GM21390 (cell line): Measurements from ENCODE around the gene SLIT3.
"Not testable (repeated sequence)": the region's sequence is repeated elsewhere in the genome, so short reads cannot be mapped to it uniquely, and the experiment has no call there.

Experiments used
- ATAC-seq: cut with Tn5 transposase; IDR thresholded peaks from one replicate; pipeline ENCODE4 v1.9.1; 2021; ENCODE audit not compliant: unreplicated experiment

Gene SLIT3

GRCh38 chr5:168666356-168666755 is 634.6 kb downstream of the SLIT3 start:
- ATAC-seq, result no peak

- ATAC-seq, result no peak
These were observed 637.5 kb downstream of the SLIT3 start for GRCh38 chr5:168663276-168664004.

- ATAC-seq, result no peak
These were observed 639.1 kb downstream of the SLIT3 start for GRCh38 chr5:168661593-168662485.

GRCh38 chr5:168660691-168661090 is 640.2 kb downstream of the SLIT3 start:
- ATAC-seq, result no peak

- ATAC-seq, result no peak
These were observed 641.6 kb downstream of the SLIT3 start for GRCh38 chr5:168659286-168659847.

- no peak for ATAC-seq
These were observed 642.5 kb downstream of the SLIT3 start for GRCh38 chr5:168658394-168658793.

GRCh38 chr5:168656633-168657032 is 644.3 kb downstream of the SLIT3 start:
- no peak for ATAC-seq

- ATAC-seq, result no peak
These were observed 645.6 kb downstream of the SLIT3 start for GRCh38 chr5:168655316-168655715.

GRCh38 chr5:168654211-168654721 is 646.7 kb downstream of the SLIT3 start:
- ATAC-seq, result no peak

GRCh38 chr5:168653626-168654025 is 647.3 kb downstream of the SLIT3 start:
- ATAC-seq, result no peak

GRCh38 chr5:168651648-168652047 is 649.3 kb downstream of the SLIT3 start:
- no peak for ATAC-seq

GRCh38 chr5:168649306-168649705 is 651.6 kb downstream of the SLIT3 start:
- ATAC-seq, result no peak

- no peak for ATAC-seq
These were observed 652.4 kb downstream of the SLIT3 start for GRCh38 chr5:168648576-168648975.

GRCh38 chr5:168648016-168648415 is 652.9 kb downstream of the SLIT3 start:
- no peak for ATAC-seq

- no peak for ATAC-seq
These were observed 653.9 kb downstream of the SLIT3 start for GRCh38 chr5:168647083-168647482.

- ATAC-seq, result no peak
These were observed 654.6 kb downstream of the SLIT3 start for GRCh38 chr5:168646335-168646734.

- ATAC-seq, result no peak
These were observed 655.7 kb downstream of the SLIT3 start for GRCh38 chr5:168645195-168645594.

- no peak for ATAC-seq
These were observed 658.9 kb downstream of the SLIT3 start for GRCh38 chr5:168642019-168642418.

GRCh38 chr5:168638846-168639245 is 662.1 kb downstream of the SLIT3 start:
- not testable (repeated sequence) for ATAC-seq

GRCh38 chr5:168637793-168638192 is 663.1 kb downstream of the SLIT3 start:
- ATAC-seq, result no peak

GRCh38 chr5:168637281-168637680 is 663.7 kb downstream of the SLIT3 start:
- ATAC-seq, result no peak

GRCh38 chr5:168630958-168631357 is 670.0 kb downstream of the SLIT3 start:
- not testable (repeated sequence) for ATAC-seq
